Measurements from ENCODE around the gene ZNF787.
"Not testable (repeated sequence)": the region's sequence is repeated elsewhere in the genome, so short reads cannot be mapped to it uniquely, and the experiment has no call there.

The ZNF787 gene

GRCh38 chr19:56152644-56153043 lies 31.5 kb upstream of the ZNF787 start:
- H3K14ac ChIP-seq (ENCODE audit: low read length): peak overlapping the region; percentile 32
- peaks cover 42 to 44% of the 10 kb centered on the region in 2 experiments for H3K36me3 ChIP-seq (ENCODE audit: control insufficient read depth in 1 of 2, insufficient read depth in 2 of 2, low read length in 2 of 2)
- H3K4me2 ChIP-seq (ENCODE audit: low read length): peak overlapping the region; percentile 35
- peaks cover 20% of the 10 kb centered on the region in 2 experiments for H3K4me1 ChIP-seq (ENCODE audit: control insufficient read depth in 1 of 2, insufficient read depth in 2 of 2, low read length in 2 of 2)
- peak overlapping the region; percentile 79 for H4K91ac ChIP-seq (ENCODE audit: low read depth, low read length)
- H2BK120ac ChIP-seq (ENCODE audit: insufficient read depth, low read length, poor library complexity): peak overlapping the region; percentile 81
- H3K27me3 ChIP-seq (ENCODE audit: insufficient read depth, low read length): no peaks in the 10 kb centered on the region
- peak overlapping the region; percentile 30 for H3K18ac ChIP-seq (ENCODE audit: low read length)
- H3K9ac ChIP-seq (ENCODE audit: low read length): no peak overlapping the region
- peaks cover 10% of the 10 kb centered on the region for H3K79me1 ChIP-seq (ENCODE audit: low read length)
- no peak overlapping the region for H2AFZ ChIP-seq (ENCODE audit: insufficient read depth, low read length, poor library complexity)
- peak overlapping the region; percentile 44 for H2BK5ac ChIP-seq (ENCODE audit: low read depth, low read length, poor library complexity)
- WGBS (ENCODE audit: extremely low coverage, insufficient coverage, insufficient read length): no CpG with 5 or more reads among the region's 2 CpGs
- no peak overlapping the region for H4K12ac ChIP-seq (ENCODE audit: low read depth, low read length)
- no peak for DNase-seq
- peak overlapping the region; percentile 96 for H3K27ac ChIP-seq (ENCODE audit: low read depth, low read length)
- H3K9me3 ChIP-seq (ENCODE audit: insufficient read depth, low read depth, low read length): no peaks in the 10 kb centered on the region
- H3K23ac ChIP-seq (ENCODE audit: low read length): no peak overlapping the region
- peak overlapping the region; percentile 45 for H2AK5ac ChIP-seq (ENCODE audit: low read length)
- no peak overlapping the region for H3K4ac ChIP-seq (ENCODE audit: low read depth, low read length)
- H4K8ac ChIP-seq (ENCODE audit: low read depth, low read length): peak overlapping the region; percentile 10
- H3K79me2 ChIP-seq (ENCODE audit: control insufficient read depth, insufficient read depth, low read length, poor library complexity): no peaks in the 10 kb centered on the region
- H2BK12ac ChIP-seq (ENCODE audit: low read length): peak overlapping the region; percentile 72
- no peak overlapping the region for H3K4me3 ChIP-seq (ENCODE audit: low read depth, low read length)

GRCh38 chr19:56150358-56150757 lies 29.3 kb upstream of the ZNF787 start:
- H3K14ac ChIP-seq (ENCODE audit: low read length): no peak overlapping the region
- no CpG with 5 or more reads among the region's 11 CpGs for WGBS (ENCODE audit: extremely low coverage, insufficient coverage, insufficient read length)
- no peaks in the 10 kb centered on the region for H3K9me3 ChIP-seq (ENCODE audit: insufficient read depth, low read depth, low read length)

DNA sequence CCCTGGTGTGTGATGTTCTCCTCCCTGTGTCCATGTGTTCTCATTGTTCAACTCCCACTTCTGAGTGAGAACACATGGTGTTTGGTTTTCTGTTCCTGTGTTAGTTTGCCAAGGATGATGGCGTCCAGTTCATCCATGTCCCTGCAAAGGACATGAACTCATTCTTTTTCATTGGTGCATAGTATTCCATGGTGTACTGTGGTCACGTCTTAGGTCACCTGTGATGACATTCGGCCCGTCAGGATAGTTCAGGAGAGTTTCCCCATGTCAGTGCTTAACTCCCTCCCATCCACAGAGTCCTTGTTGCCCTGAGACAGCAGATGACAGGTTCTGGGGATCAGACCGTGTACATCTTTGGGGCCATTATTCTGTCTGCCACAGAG lies 28.6 kb upstream of the ZNF787 start:
- H3K14ac ChIP-seq (ENCODE audit: low read length): no peak overlapping the region
- H3K79me1 ChIP-seq (ENCODE audit: low read length): peaks cover 10% of the 10 kb centered on the region
- no peaks in the 10 kb centered on the region for H3K79me2 ChIP-seq (ENCODE audit: control insufficient read depth, insufficient read depth, low read length, poor library complexity)

More at GRCh38 chr19:56150358-56150757, 29.3 kb upstream of the ZNF787 start:
- Histone ChIP-seq H4K91ac (ENCODE audit: low read depth, low read length) (no peak overlapping the region), H3K4me3 (ENCODE audit: low read depth, low read length) (no peak overlapping the region), H2AFZ (ENCODE audit: insufficient read depth, low read length, poor library complexity) (no peak overlapping the region), H2BK5ac (ENCODE audit: low read depth, low read length, poor library complexity) (no peak overlapping the region), H3K4me1 (ENCODE audit: control insufficient read depth in 1 of 2, insufficient read depth in 2 of 2, low read length in 2 of 2) (peaks cover 17 to 20% of the 10 kb centered on the region in 2 experiments), H3K79me2 (ENCODE audit: control insufficient read depth, insufficient read depth, low read length, poor library complexity) (no peaks in the 10 kb centered on the region), H2BK12ac (ENCODE audit: low read length) (no peak overlapping the region), H4K12ac (ENCODE audit: low read depth, low read length) (no peak overlapping the region), H3K4me2 (ENCODE audit: low read length) (no peak overlapping the region), H3K27ac (ENCODE audit: low read depth, low read length) (no peak overlapping the region), H3K27me3 (ENCODE audit: insufficient read depth, low read length) (no peaks in the 10 kb centered on the region), H3K9ac (ENCODE audit: low read length) (no peak overlapping the region), H3K36me3 (ENCODE audit: control insufficient read depth in 1 of 2, insufficient read depth in 2 of 2, low read length in 2 of 2) (peaks cover 42 to 43% of the 10 kb centered on the region in 2 experiments), H3K4ac (ENCODE audit: low read depth, low read length) (no peak overlapping the region), H3K79me1 (ENCODE audit: low read length) (peaks cover 10% of the 10 kb centered on the region), H2BK120ac (ENCODE audit: insufficient read depth, low read length, poor library complexity) (no peak overlapping the region), H2AK5ac (ENCODE audit: low read length) (no peak overlapping the region), H4K8ac (ENCODE audit: low read depth, low read length) (no peak overlapping the region), H3K18ac (ENCODE audit: low read length) (no peak overlapping the region), H3K23ac (ENCODE audit: low read length) (no peak overlapping the region)
- no peak for DNase-seq

DNA sequence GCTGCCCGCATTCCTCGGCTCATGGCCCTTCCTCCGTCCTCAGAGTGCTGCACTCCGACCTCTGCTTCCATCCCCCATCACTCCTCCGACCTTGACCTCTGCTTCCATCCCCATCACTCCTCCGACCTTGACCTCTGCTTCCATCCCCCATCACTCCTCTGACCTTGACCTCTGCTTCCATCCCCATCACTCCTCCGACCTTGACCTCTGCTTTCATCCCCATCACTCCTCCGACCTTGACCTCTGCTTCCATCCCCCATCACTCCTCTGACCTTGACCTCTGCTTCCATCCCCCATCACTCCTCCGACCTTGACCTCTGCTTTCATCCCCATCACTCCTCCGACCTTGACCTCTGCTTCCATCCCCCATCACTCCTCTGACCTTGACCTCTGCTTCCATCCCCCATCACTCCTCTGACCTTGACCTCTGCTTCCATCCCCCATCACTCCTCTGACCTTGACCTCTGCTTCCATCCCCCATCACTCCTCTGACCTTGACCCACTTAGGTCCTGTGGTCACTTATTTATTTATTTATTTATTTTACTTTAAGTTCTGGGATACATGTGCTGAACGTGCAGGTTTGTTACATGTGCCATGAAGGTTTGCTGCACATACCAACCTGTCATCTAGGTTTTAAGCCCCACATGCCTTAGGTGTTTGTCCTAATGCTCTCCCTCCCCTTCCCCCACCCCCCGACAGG lies 28.0 kb upstream of the ZNF787 start:
- not testable (repeated sequence) for H2AFZ ChIP-seq (ENCODE audit: insufficient read depth, low read length, poor library complexity); H4K91ac ChIP-seq (ENCODE audit: low read depth, low read length); DNase-seq; H3K9ac ChIP-seq (ENCODE audit: low read length); H3K4ac ChIP-seq (ENCODE audit: low read depth, low read length); H3K79me1 ChIP-seq (ENCODE audit: low read length); H3K79me2 ChIP-seq (ENCODE audit: control insufficient read depth, insufficient read depth, low read length, poor library complexity); H2BK120ac ChIP-seq (ENCODE audit: insufficient read depth, low read length, poor library complexity); H3K4me3 ChIP-seq (ENCODE audit: low read depth, low read length); H3K23ac ChIP-seq (ENCODE audit: low read length); H3K14ac ChIP-seq (ENCODE audit: low read length); H3K9me3 ChIP-seq (ENCODE audit: insufficient read depth, low read depth, low read length); H4K12ac ChIP-seq (ENCODE audit: low read depth, low read length); H3K27ac ChIP-seq (ENCODE audit: low read depth, low read length); H4K8ac ChIP-seq (ENCODE audit: low read depth, low read length); H3K27me3 ChIP-seq (ENCODE audit: insufficient read depth, low read length); H2AK5ac ChIP-seq (ENCODE audit: low read length); H2BK12ac ChIP-seq (ENCODE audit: low read length); H3K18ac ChIP-seq (ENCODE audit: low read length); H3K4me2 ChIP-seq (ENCODE audit: low read length); H2BK5ac ChIP-seq (ENCODE audit: low read depth, low read length, poor library complexity)
- H3K4me1 ChIP-seq (ENCODE audit: control insufficient read depth in 1 of 2, insufficient read depth in 2 of 2, low read length in 2 of 2): peaks cover 13 to 14% of the 10 kb centered on the region in 2 experiments
- peaks cover 33 to 36% of the 10 kb centered on the region in 2 experiments for H3K36me3 ChIP-seq (ENCODE audit: control insufficient read depth in 1 of 2, insufficient read depth in 2 of 2, low read length in 2 of 2)
- WGBS (ENCODE audit: extremely low coverage, insufficient coverage, insufficient read length): no CpG with 5 or more reads among the region's 12 CpGs

More for the DNA sequence above, 28.6 kb upstream of the ZNF787 start:
- H4K8ac ChIP-seq (ENCODE audit: low read depth, low read length): no peak overlapping the region
- no CpG with 5 or more reads among the region's 5 CpGs for WGBS (ENCODE audit: extremely low coverage, insufficient coverage, insufficient read length)
- no peak overlapping the region for H4K12ac ChIP-seq (ENCODE audit: low read depth, low read length)
- no peak overlapping the region for H2AK5ac ChIP-seq (ENCODE audit: low read length)
- no peak overlapping the region for H2BK120ac ChIP-seq (ENCODE audit: insufficient read depth, low read length, poor library complexity)
- H3K9me3 ChIP-seq (ENCODE audit: insufficient read depth, low read depth, low read length): no peaks in the 10 kb centered on the region
- no peaks in the 10 kb centered on the region for H3K27me3 ChIP-seq (ENCODE audit: insufficient read depth, low read length)
- H3K27ac ChIP-seq (ENCODE audit: low read depth, low read length): no peak overlapping the region
- peaks cover 36 to 39% of the 10 kb centered on the region in 2 experiments for H3K36me3 ChIP-seq (ENCODE audit: control insufficient read depth in 1 of 2, insufficient read depth in 2 of 2, low read length in 2 of 2)
- no peak overlapping the region for H4K91ac ChIP-seq (ENCODE audit: low read depth, low read length)
- H3K9ac ChIP-seq (ENCODE audit: low read length): no peak overlapping the region
- peaks cover 17% of the 10 kb centered on the region in 2 experiments for H3K4me1 ChIP-seq (ENCODE audit: control insufficient read depth in 1 of 2, insufficient read depth in 2 of 2, low read length in 2 of 2)
- H3K23ac ChIP-seq (ENCODE audit: low read length): no peak overlapping the region
- H3K4ac ChIP-seq (ENCODE audit: low read depth, low read length): no peak overlapping the region
- no peak overlapping the region for H2BK5ac ChIP-seq (ENCODE audit: low read depth, low read length, poor library complexity)
- no peak overlapping the region for H2AFZ ChIP-seq (ENCODE audit: insufficient read depth, low read length, poor library complexity)
- no peak for DNase-seq
- H3K4me3 ChIP-seq (ENCODE audit: low read depth, low read length): no peak overlapping the region
- no peak overlapping the region for H3K4me2 ChIP-seq (ENCODE audit: low read length)
- H2BK12ac ChIP-seq (ENCODE audit: low read length): no peak overlapping the region
- H3K18ac ChIP-seq (ENCODE audit: low read length): no peak overlapping the region

All from trophoblast cell (in vitro differentiated cells and primary cell).